ENCODE results near the gene FAM151B. TPM values are rescaled to one million over a fixed set of nuclear protein-coding genes. Genes with fewer than 3 reads are reported as not detected.

The FAM151B gene
- total and polyA plus RNA-seq, 9 of the 15 experiments (the other 6 are each of a cell fraction or from before 2014, with no cell fraction given): 0.10 to 0.46 (median 0.22) TPM; not detected in 2

GRCh38 chr5:80474929-80475328, 13.0 kb upstream of the FAM151B start:
- BruUV-seq (replicated peaks): no TSS peak
- Histone ChIP-seq H3K9me1 (ENCODE audit: control insufficient read depth, insufficient read depth, low read length) (no peaks in the 10 kb centered on the region), H3K4me1 (replicated peaks in 1 of 2; ENCODE audit: control insufficient read depth in 2 of 2, insufficient read depth in 2 of 2, low read length in 2 of 2) (no peaks in the 10 kb centered on the region), H3K4me3 (no peak overlapping the region), H3K9me3 (replicated peaks; ENCODE audit: control insufficient read depth, insufficient read depth, low read depth, low read length) (no peaks in the 10 kb centered on the region; the same call in 1 of the 2 replicates), H3K36me3 (ENCODE audit: control insufficient read depth, insufficient read depth, low read length) (peaks cover 5% of the 10 kb centered on the region; the same call in 1 of the 3 replicates), H2AFZ (ENCODE audit: low read depth, low read length) (no peak overlapping the region), H3K9ac (ENCODE audit: insufficient read depth in 1 of 2, low read depth in 2 of 2, low read length in 2 of 2) (no peak overlapping the region), H4K20me1 (replicated peaks; ENCODE audit: control insufficient read depth, insufficient read depth, low read length) (no peaks in the 10 kb centered on the region), H3K79me2 (ENCODE audit: control insufficient read depth, insufficient read depth, low read length) (no peaks in the 10 kb centered on the region), H3K27me3 (ENCODE audit: control insufficient read depth in 2 of 2, insufficient read depth in 2 of 2, low read length in 2 of 2) (no peaks in the 10 kb centered on the region), H3K27ac (ENCODE audit: extremely low read depth, low read depth, low read length) (no peak overlapping the region), H3K4me2 (ENCODE audit: insufficient read depth, low read length) (no peak overlapping the region)
- no peak for FAIRE-seq
- CTCF ChIA-PET (ENCODE audit: low intra/inter-chr PET ratio): no interaction called here
- 93% methylated on average over 2 of the region's 2 CpGs for WGBS (ENCODE audit: insufficient coverage, low coverage, missing lambda C conversion rate)
- POLR2A ChIA-PET: no interaction called here
- ATAC-seq: no peak
- in situ Hi-C loops (cut with MboI): loop anchor here (5.0 kb wide), 1 partner anchor 187 kb away; no protein-coding TSS in a partner anchor
- intact Hi-C loops (cut with micrococcal nuclease): no loop called here
- DNase-seq (ENCODE audit: extremely low read depth in 1 of 4, low spot score in 3 of 4): no peak
- TF ChIP-seq, protein P1, sequence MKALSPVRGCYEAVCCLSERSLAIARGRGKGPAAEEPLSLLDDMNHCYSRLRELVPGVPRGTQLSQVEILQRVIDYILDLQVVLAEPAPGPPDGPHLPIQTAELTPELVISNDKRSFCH (CRISPR knock-in tag; IDR thresholded peaks at IDR 0.05): no peak
- TF ChIP-seq, protein P1 (tag; IDR thresholded peaks at IDR 0.05): no peak
- TF ChIP-seq ZNF785 (CRISPR knock-in tag; IDR thresholded peaks at IDR 0.05): no peak
- no peak for TF ChIP-seq PML (IDR thresholded peaks at IDR 0.05; ENCODE audit: low read length)
- no peak for TF ChIP-seq CBX8 (IDR thresholded peaks at IDR 0.05; ENCODE audit: borderline replicate concordance, extremely low read depth, low read depth, low read length, poor library complexity, severe bottlenecking)
- TF ChIP-seq DMBX1 (CRISPR knock-in tag; IDR thresholded peaks at IDR 0.05; ENCODE audit: borderline replicate concordance): no peak
- no peak for TF ChIP-seq CEBPZ (IDR thresholded peaks at IDR 0.05; ENCODE audit: borderline replicate concordance, low read depth, low read length)
- no peak for TF ChIP-seq ZBTB8A (IDR thresholded peaks at IDR 0.05; ENCODE audit: partially characterized antibody)
- TF ChIP-seq, protein P2, sequence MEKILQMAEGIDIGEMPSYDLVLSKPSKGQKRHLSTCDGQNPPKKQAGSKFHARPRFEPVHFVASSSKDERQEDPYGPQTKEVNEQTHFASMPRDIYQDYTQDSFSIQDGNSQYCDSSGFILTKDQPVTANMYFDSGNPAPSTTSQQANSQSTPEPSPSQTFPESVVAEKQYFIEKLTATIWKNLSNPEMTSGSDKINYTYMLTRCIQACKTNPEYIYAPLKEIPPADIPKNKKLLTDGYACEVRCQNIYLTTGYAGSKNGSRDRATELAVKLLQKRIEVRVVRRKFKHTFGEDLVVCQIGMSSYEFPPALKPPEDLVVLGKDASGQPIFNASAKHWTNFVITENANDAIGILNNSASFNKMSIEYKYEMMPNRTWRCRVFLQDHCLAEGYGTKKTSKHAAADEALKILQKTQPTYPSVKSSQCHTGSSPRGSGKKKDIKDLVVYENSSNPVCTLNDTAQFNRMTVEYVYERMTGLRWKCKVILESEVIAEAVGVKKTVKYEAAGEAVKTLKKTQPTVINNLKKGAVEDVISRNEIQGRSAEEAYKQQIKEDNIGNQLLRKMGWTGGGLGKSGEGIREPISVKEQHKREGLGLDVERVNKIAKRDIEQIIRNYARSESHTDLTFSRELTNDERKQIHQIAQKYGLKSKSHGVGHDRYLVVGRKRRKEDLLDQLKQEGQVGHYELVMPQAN (IDR thresholded peaks at IDR 0.05; ENCODE audit: borderline replicate concordance): no peak
- no peak for TF ChIP-seq SETDB1 (IDR thresholded peaks at IDR 0.05; ENCODE audit: low read length)
- TF ChIP-seq, protein P3, sequence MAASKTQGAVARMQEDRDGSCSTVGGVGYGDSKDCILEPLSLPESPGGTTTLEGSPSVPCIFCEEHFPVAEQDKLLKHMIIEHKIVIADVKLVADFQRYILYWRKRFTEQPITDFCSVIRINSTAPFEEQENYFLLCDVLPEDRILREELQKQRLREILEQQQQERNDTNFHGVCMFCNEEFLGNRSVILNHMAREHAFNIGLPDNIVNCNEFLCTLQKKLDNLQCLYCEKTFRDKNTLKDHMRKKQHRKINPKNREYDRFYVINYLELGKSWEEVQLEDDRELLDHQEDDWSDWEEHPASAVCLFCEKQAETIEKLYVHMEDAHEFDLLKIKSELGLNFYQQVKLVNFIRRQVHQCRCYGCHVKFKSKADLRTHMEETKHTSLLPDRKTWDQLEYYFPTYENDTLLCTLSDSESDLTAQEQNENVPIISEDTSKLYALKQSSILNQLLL (CRISPR knock-in tag; IDR thresholded peaks at IDR 0.05; ENCODE audit: borderline replicate concordance): no peak
